SK-N-SH treated with all-trans-retinoic acid at 6 μM for 48 hours (cell line): Measurements from ENCODE around the gene TNFRSF4.

Experiments used
- ATAC-seq: fragments of 200-7000 bp; cut with Tn5 transposase; 3 replicates; pipeline ENCODE4 v1.9.1; 2020; ENCODE audit warnings: mild to moderate bottlenecking, moderate library complexity
- ARNTL ChIP-seq: fragments of 450-650 bp; formaldehyde crosslinking; IDR thresholded peaks from 2 replicates; pipeline ENCODE4 v1.5.0; 2020; ENCODE audit warnings: low read depth, mild to moderate bottlenecking, moderate library complexity, borderline replicate concordance
- BACH2 ChIP-seq: fragments of 250-450 bp; sonication (Bioruptor Pico); IDR thresholded peaks from 2 replicates; pipeline ENCODE4 v1.9.0; 2021; ENCODE audit warnings: mild to moderate bottlenecking, borderline replicate concordance
- ESRRG ChIP-seq: fragments of 250-450 bp; sonication (Bioruptor Pico); IDR thresholded peaks from 2 replicates; pipeline ENCODE4 v1.6.1; 2021; ENCODE audit warnings: mild to moderate bottlenecking
- GLIS3 ChIP-seq: fragments of 250-450 bp; sonication (Bioruptor Pico); IDR thresholded peaks from 2 replicates; pipeline ENCODE4 v1.5.0; 2020; ENCODE audit warnings: mild to moderate bottlenecking, moderate library complexity
- ISL1 ChIP-seq: fragments of 250-450 bp; sonication (Bioruptor Pico); IDR thresholded peaks from 2 replicates; pipeline ENCODE4 v2.1.2; 2022; ENCODE audit warnings: mild to moderate bottlenecking, moderate library complexity
- OSR1 ChIP-seq: fragments of 250-450 bp; sonication (Bioruptor Pico); IDR thresholded peaks from 2 replicates; pipeline ENCODE4 v1.8.0; 2022; ENCODE audit warnings: moderate library complexity, mild to moderate bottlenecking, inconsistent platforms
- PPARA ChIP-seq: fragments of 250-450 bp; sonication (Bioruptor Pico); IDR thresholded peaks from 2 replicates; pipeline ENCODE4 v1.5.0; 2020; ENCODE audit warnings: mild to moderate bottlenecking, borderline replicate concordance
- RARB ChIP-seq: fragments of 250-450 bp; sonication (Bioruptor Pico); IDR thresholded peaks from 2 replicates; pipeline ENCODE4 v1.8.0; 2021; ENCODE audit warnings: mild to moderate bottlenecking, moderate library complexity
- TCF4 ChIP-seq: fragments of 250-450 bp; sonication (Bioruptor Pico); IDR thresholded peaks from 2 replicates; pipeline ENCODE4 v1.8.0; 2021; ENCODE audit warnings: mild to moderate bottlenecking, moderate library complexity, borderline replicate concordance
- TOX ChIP-seq: fragments of 250-450 bp; sonication (Bioruptor Pico); IDR thresholded peaks from 2 replicates; pipeline ENCODE4 v1.8.0; 2021; ENCODE audit warnings: mild to moderate bottlenecking, moderate library complexity, borderline replicate concordance
- ZC3H10 ChIP-seq: fragments of 250-450 bp; sonication (Bioruptor Pico); IDR thresholded peaks from 2 replicates; pipeline ENCODE4 v1.5.1; 2021; ENCODE audit warnings: mild to moderate bottlenecking, moderate library complexity
- ZFP3 ChIP-seq: fragments of 250-450 bp; sonication (Bioruptor Pico); IDR thresholded peaks from 2 replicates; pipeline ENCODE4 v1.5.0; 2020; ENCODE audit warnings: mild to moderate bottlenecking, moderate library complexity
- ZFP30 ChIP-seq: fragments of 450-650 bp; formaldehyde crosslinking; IDR thresholded peaks from 2 replicates; pipeline ENCODE4 v1.5.0; 2022; ENCODE audit warnings: mild to moderate bottlenecking, moderate library complexity
- ZNF70 ChIP-seq: fragments of 450-650 bp; formaldehyde crosslinking; IDR thresholded peaks from 2 replicates; pipeline ENCODE4 v1.5.0; 2020; ENCODE audit warnings: mild to moderate bottlenecking, moderate library complexity
- ZNF8 ChIP-seq: fragments of 450-650 bp; formaldehyde crosslinking; IDR thresholded peaks from 2 replicates; pipeline ENCODE4 v1.5.0; 2020; ENCODE audit warnings: mild to moderate bottlenecking, moderate library complexity
- TF ChIP-seq, protein P1 (sequence below): fragments of 250-450 bp; sonication (Bioruptor Pico); IDR thresholded peaks from 2 replicates; pipeline ENCODE4 v1.5.0; 2020; ENCODE audit warnings: mild to moderate bottlenecking, moderate library complexity
- TF ChIP-seq, protein P2 (sequence below): fragments of 250-450 bp; sonication (Bioruptor Pico); IDR thresholded peaks from 2 replicates; pipeline ENCODE4 v1.5.1; 2021; ENCODE audit warnings: mild to moderate bottlenecking, moderate library complexity
- TF ChIP-seq, protein P3 (sequence below): fragments of 250-450 bp; sonication (Bioruptor Pico); IDR thresholded peaks from 2 replicates; pipeline ENCODE4 v1.8.0; 2020; ENCODE audit warnings: mild to moderate bottlenecking, moderate library complexity, borderline replicate concordance
- TF ChIP-seq, protein P4 (sequence below): fragments of 250-450 bp; sonication (Bioruptor Pico); IDR thresholded peaks from 2 replicates; pipeline ENCODE4 v1.8.0; 2021; ENCODE audit warnings: low read depth, mild to moderate bottlenecking, moderate library complexity, borderline replicate concordance

The TNFRSF4 gene

DNA sequence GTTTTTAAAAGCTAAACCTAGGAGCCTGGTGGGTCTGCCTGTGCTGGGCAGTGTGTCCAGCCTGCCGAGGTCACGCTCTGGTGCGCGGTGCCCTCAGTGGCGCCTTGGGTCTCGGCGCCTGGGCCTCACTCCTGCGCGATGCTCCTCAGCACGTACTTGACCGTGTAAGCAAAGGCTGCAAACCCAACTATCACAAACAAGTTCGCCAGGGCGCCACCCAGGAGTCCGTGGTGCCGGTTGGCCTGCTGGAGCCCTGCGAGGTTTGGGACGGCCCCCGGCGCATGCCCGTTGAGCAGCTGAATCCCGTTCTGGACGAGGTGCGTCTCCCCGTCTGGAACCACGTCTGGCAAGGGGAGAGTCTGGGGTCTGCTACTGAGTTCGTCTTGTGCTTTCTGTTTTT, 41.1 kb upstream of the TNFRSF4 start:
- TF ChIP-seq ESRRG (no peak), ZC3H10 (CRISPR knock-in tag) (no peak), GLIS3 (CRISPR knock-in tag) (no peak)
- ATAC-seq = no peak

DNA sequence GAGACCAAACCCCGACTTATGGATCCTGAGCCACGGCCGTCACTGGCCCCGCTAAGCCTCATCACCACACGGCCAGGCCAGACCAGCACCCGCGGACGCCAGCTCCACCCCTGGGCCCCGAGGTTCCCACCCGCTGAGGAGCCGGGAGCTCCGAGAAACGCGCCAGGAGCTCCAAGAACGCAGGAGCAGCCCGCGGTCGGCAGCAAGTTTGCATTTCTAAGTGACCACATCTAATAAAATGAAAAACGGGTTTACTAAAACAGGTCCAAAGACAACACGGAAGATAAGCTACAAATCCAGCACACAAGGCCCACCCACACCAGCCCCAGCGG, 40.7 kb upstream of the TNFRSF4 start:
- no peak for ATAC-seq
- TF ChIP-seq ZC3H10 (CRISPR knock-in tag) (no peak), TOX (CRISPR knock-in tag) (no peak), ZFP3 (CRISPR knock-in tag) (no peak), ZFP30 (CRISPR knock-in tag) (no peak), ESRRG (no peak), BACH2 (no peak), GLIS3 (CRISPR knock-in tag) (no peak), OSR1 (CRISPR knock-in tag) (no peak), PPARA (CRISPR knock-in tag) (no peak), ISL1 (CRISPR knock-in tag) (no peak), ZNF70 (CRISPR knock-in tag) (no peak), TCF4 (CRISPR knock-in tag) (no peak)
- TF ChIP-seq, protein P1, sequence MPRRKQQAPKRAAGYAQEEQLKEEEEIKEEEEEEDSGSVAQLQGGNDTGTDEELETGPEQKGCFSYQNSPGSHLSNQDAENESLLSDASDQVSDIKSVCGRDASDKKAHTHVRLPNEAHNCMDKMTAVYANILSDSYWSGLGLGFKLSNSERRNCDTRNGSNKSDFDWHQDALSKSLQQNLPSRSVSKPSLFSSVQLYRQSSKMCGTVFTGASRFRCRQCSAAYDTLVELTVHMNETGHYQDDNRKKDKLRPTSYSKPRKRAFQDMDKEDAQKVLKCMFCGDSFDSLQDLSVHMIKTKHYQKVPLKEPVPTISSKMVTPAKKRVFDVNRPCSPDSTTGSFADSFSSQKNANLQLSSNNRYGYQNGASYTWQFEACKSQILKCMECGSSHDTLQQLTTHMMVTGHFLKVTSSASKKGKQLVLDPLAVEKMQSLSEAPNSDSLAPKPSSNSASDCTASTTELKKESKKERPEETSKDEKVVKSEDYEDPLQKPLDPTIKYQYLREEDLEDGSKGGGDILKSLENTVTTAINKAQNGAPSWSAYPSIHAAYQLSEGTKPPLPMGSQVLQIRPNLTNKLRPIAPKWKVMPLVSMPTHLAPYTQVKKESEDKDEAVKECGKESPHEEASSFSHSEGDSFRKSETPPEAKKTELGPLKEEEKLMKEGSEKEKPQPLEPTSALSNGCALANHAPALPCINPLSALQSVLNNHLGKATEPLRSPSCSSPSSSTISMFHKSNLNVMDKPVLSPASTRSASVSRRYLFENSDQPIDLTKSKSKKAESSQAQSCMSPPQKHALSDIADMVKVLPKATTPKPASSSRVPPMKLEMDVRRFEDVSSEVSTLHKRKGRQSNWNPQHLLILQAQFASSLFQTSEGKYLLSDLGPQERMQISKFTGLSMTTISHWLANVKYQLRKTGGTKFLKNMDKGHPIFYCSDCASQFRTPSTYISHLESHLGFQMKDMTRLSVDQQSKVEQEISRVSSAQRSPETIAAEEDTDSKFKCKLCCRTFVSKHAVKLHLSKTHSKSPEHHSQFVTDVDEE (CRISPR knock-in tag) = no peak
- TF ChIP-seq, protein P2, sequence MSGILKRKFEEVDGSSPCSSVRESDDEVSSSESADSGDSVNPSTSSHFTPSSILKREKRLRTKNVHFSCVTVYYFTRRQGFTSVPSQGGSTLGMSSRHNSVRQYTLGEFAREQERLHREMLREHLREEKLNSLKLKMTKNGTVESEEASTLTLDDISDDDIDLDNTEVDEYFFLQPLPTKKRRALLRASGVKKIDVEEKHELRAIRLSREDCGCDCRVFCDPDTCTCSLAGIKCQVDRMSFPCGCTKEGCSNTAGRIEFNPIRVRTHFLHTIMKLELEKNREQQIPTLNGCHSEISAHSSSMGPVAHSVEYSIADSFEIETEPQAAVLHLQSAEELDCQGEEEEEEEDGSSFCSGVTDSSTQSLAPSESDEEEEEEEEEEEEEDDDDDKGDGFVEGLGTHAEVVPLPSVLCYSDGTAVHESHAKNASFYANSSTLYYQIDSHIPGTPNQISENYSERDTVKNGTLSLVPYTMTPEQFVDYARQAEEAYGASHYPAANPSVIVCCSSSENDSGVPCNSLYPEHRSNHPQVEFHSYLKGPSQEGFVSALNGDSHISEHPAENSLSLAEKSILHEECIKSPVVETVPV (CRISPR knock-in tag) = no peak
- TF ChIP-seq, protein P3, sequence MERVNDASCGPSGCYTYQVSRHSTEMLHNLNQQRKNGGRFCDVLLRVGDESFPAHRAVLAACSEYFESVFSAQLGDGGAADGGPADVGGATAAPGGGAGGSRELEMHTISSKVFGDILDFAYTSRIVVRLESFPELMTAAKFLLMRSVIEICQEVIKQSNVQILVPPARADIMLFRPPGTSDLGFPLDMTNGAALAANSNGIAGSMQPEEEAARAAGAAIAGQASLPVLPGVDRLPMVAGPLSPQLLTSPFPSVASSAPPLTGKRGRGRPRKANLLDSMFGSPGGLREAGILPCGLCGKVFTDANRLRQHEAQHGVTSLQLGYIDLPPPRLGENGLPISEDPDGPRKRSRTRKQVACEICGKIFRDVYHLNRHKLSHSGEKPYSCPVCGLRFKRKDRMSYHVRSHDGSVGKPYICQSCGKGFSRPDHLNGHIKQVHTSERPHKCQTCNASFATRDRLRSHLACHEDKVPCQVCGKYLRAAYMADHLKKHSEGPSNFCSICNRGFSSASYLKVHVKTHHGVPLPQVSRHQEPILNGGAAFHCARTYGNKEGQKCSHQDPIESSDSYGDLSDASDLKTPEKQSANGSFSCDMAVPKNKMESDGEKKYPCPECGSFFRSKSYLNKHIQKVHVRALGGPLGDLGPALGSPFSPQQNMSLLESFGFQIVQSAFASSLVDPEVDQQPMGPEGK = no peak
- TF ChIP-seq, all 23 proteins: peak for 0

GRCh38 chr1:1253972-1254666, 40.2 kb upstream of the TNFRSF4 start:
- TF ChIP-seq ZC3H10 (CRISPR knock-in tag) = no peak
- ATAC-seq = no peak

GRCh38 chr1:1253314-1253713, 39.4 kb upstream of the TNFRSF4 start:
- no peak for ATAC-seq
- TF ChIP-seq, protein P4, sequence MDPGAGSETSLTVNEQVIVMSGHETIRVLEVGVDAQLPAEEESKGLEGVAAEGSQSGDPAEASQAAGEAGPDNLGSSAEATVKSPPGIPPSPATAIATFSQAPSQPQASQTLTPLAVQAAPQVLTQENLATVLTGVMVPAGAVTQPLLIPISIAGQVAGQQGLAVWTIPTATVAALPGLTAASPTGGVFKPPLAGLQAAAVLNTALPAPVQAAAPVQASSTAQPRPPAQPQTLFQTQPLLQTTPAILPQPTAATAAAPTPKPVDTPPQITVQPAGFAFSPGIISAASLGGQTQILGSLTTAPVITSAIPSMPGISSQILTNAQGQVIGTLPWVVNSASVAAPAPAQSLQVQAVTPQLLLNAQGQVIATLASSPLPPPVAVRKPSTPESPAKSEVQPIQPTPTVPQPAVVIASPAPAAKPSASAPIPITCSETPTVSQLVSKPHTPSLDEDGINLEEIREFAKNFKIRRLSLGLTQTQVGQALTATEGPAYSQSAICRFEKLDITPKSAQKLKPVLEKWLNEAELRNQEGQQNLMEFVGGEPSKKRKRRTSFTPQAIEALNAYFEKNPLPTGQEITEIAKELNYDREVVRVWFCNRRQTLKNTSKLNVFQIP = no peak
- TF ChIP-seq ARNTL (CRISPR knock-in tag) (no peak), GLIS3 (CRISPR knock-in tag) (no peak), RARB (no peak), ZNF8 (no peak), OSR1 (CRISPR knock-in tag) (no peak), ZFP3 (CRISPR knock-in tag) (no peak)
- TF ChIP-seq, protein P1 (CRISPR knock-in tag) = no peak
